Measurements from ENCODE around the gene FAM120B. TPM values are rescaled to one million over a fixed set of nuclear protein-coding genes. Genes with fewer than 3 reads are reported as not detected.

The FAM120B gene
- total RNA-seq, 1 donor from 2014 or later, result 18.4 TPM

DNA sequence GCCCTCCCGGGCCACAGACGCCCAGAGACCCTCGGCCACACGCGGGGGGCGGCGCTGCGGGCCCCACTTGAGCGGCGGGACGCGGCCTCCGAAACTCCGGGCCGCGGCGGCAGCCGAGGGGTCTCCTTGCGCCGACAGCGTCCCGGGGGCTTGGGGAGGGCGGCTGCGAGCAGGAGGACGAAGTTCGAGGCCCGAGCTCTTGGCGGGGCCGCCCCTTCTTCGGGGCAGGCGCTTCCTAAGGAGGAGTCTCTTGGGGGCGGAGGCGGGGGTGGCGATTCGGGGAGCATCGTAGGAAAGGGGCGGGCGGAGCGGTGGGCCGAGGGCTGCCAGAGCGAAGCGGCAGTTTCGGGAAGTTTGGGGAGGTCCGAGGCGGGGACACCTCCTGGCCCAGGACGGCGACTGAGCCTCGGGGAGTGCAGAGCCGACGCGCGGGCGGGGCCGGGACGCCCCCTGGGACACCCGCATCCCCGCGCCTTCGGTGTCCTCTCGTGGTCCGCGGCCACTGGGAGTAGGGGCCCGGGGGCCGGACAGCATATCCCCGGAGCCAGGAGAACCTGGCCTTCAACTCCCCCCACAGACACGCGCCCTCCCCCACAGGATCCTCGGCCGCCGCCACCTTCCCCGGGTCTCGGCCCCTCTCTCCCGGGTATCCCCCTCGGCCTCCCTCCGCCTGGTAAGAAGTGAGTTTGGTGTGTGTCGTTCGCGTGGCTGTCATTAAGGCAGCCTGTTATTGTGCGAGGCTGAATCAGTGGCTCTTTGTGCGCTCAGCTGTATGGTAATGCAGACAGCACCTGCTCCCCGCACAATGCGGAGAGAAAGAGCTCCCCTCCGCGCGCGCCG lies 15.1 kb upstream of the FAM120B start:
- Mint-ChIP-seq H3K9me3 (no peaks in the 10 kb centered on the region), H3K4me1 (ENCODE audit: low read depth) (peaks cover 50% of the 10 kb centered on the region), H3K27ac (peak overlapping the region; percentile 75), H3K27me3 (ENCODE audit: insufficient read depth) (peaks cover 72% of the 10 kb centered on the region), H3K4me3 (peak overlapping the region; percentile 85), H3K36me3 (ENCODE audit: low read depth) (peaks cover 5% of the 10 kb centered on the region)
- intact Hi-C loops (cut with micrococcal nuclease), result loop anchor here (5.0 kb wide), 2 partner anchors 226 to 499 kb away; no protein-coding TSS in a partner anchor
- no peak for DNase-seq (ENCODE audit: low spot score)

GRCh38 chr6:170292111-170292406 lies 14.5 kb upstream of the FAM120B start:
- no peak for DNase-seq (ENCODE audit: low spot score)
- Mint-ChIP-seq H3K9me3 (no peaks in the 10 kb centered on the region), H3K4me3 (peak overlapping the region; percentile 85), H3K4me1 (ENCODE audit: low read depth) (peaks cover 50% of the 10 kb centered on the region), H3K36me3 (ENCODE audit: low read depth) (peaks cover 5% of the 10 kb centered on the region), H3K27me3 (ENCODE audit: insufficient read depth) (peaks cover 66% of the 10 kb centered on the region), H3K27ac (peak overlapping the region; percentile 75)
- intact Hi-C loops (cut with micrococcal nuclease), result loop anchor here (5.0 kb wide), 2 partner anchors 225 to 500 kb away; no protein-coding TSS in a partner anchor

DNA sequence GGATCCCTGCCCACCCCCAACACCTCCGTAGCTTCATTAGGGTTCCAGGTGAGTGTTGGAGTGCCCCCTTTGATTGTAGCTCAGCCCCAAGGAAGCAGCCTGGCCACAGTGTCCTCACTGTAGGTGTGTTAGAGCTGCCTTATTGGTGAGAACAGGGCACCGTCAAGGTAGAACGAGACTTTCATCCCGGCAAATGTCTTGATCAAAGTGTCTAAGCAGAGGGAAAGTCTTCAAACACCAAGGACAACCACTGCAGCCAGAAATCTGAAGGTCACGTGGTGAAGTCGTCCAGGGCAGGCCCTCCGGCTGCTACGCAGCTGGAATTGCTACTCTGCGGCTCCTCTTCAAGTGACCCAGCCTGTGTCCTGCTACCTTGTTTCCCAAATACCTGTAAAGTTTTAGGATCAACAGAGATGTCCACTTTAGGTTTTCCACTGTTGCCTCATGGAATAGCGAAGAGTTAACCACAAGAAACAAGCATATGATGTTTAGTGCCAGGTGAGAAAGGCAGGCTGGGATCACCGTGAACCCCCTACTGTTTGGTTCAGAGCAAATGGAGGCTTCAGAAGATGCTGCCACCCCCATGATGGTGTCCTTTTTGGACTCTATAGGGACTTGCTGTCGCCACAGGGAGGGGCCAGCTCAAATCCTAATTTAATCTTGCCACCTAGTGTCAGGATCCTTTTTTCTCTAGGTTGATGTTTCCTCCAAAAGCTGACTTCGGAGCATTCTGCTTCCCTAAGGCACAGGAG lies 14.0 kb upstream of the FAM120B start:
- Mint-ChIP-seq H3K36me3 (ENCODE audit: low read depth) (peaks cover 5% of the 10 kb centered on the region), H3K4me3 (peak overlapping the region; percentile 27), H3K4me1 (ENCODE audit: low read depth) (peaks cover 50% of the 10 kb centered on the region), H3K9me3 (no peaks in the 10 kb centered on the region), H3K27ac (peak overlapping the region; percentile 75), H3K27me3 (ENCODE audit: insufficient read depth) (peaks cover 66% of the 10 kb centered on the region)
- no peak for DNase-seq (ENCODE audit: low spot score)
- intact Hi-C loops (cut with micrococcal nuclease), result loop anchor here (1.0 to 5.0 kb wide), 4 partner anchors 14 to 500 kb away; partner anchors contain the start of gene FAM120B

DNA sequence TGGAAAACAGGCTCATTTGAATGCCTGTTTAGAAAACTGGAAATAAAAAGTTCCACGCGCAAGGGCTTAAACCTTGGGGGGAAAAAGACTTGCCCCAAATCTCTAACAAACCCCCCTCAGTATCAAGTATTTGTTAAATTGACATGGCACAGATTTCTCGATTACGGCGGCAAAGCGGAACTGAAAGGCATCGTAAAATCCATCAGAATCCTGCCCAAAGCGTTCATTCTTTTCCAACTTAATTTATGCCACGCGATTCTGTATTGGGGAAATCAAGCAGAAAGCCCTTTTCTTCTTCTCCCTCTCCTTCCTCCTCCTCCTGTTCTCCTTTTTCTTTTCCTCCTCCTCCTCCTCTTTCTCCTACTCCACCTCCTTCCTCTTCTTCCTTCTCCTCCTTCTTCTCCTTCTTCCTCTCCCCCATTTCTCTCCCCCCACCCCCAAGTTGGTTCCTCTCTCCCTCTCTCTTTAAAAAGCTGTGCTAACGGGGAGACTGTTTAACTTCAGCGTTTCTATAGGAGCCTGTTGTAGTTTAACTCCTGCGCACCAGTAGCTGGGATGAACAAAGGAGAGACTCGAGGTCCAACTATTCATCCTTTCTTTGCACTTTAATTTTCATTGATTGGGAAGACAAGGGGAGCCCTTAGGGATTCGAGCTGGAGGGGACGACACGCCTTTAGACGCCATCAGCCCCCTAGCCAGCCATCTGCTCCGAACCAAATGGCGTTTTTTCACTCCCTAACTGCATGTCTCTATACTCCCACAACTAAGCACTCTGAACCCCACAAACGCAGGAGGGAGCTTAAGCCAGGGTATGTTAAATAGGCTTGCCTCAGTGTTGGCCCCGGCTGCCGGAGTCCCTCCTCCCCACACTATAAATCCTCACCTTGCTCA lies 13.0 kb upstream of the FAM120B start:
- no peak for DNase-seq (ENCODE audit: low spot score)
- Mint-ChIP-seq H3K27ac (no peak overlapping the region), H3K27me3 (ENCODE audit: insufficient read depth) (peaks cover 67% of the 10 kb centered on the region), H3K9me3 (no peaks in the 10 kb centered on the region), H3K36me3 (ENCODE audit: low read depth) (peaks cover 4% of the 10 kb centered on the region), H3K4me3 (no peak overlapping the region), H3K4me1 (ENCODE audit: low read depth) (peaks cover 47% of the 10 kb centered on the region)
- intact Hi-C loops (cut with micrococcal nuclease), result loop anchor here (1.0 to 5.0 kb wide), 4 partner anchors 13 to 501 kb away; partner anchors contain the start of gene FAM120B

- Mint-ChIP-seq H3K9me3 (no peaks in the 10 kb centered on the region), H3K27me3 (ENCODE audit: insufficient read depth) (peaks cover 70% of the 10 kb centered on the region), H3K27ac (no peak overlapping the region), H3K4me1 (ENCODE audit: low read depth) (peaks cover 42% of the 10 kb centered on the region), H3K36me3 (ENCODE audit: low read depth) (peaks cover 1% of the 10 kb centered on the region), H3K4me3 (peak overlapping the region; percentile 11)
- intact Hi-C loops (cut with micrococcal nuclease), result loop anchor here (5.0 kb wide), 2 partner anchors 223 to 502 kb away; no protein-coding TSS in a partner anchor
- no peak for DNase-seq (ENCODE audit: low spot score)
These were observed 12.2 kb upstream of the FAM120B start for GRCh38 chr6:170294298-170294730.

GRCh38 chr6:170294813-170295509 lies 11.6 kb upstream of the FAM120B start:
- intact Hi-C loops (cut with micrococcal nuclease), result loop anchor here (5.0 kb wide), 2 partner anchors 222 to 503 kb away; no protein-coding TSS in a partner anchor
- peak overlapping the region; percentile 11 for H3K4me3 Mint-ChIP-seq
- DNase-seq (ENCODE audit: low spot score), result no peak
- peaks cover 76% of the 10 kb centered on the region for H3K27me3 Mint-ChIP-seq (ENCODE audit: insufficient read depth)
- peaks cover 1% of the 10 kb centered on the region for H3K36me3 Mint-ChIP-seq (ENCODE audit: low read depth)
- no peaks in the 10 kb centered on the region for H3K9me3 Mint-ChIP-seq
- H3K27ac Mint-ChIP-seq, result no peak overlapping the region
- H3K4me1 Mint-ChIP-seq (ENCODE audit: low read depth), result peaks cover 42% of the 10 kb centered on the region

- peaks cover 36% of the 10 kb centered on the region for H3K4me1 Mint-ChIP-seq (ENCODE audit: low read depth)
- H3K9me3 Mint-ChIP-seq, result no peaks in the 10 kb centered on the region
- peak overlapping the region; percentile 54 for H3K4me3 Mint-ChIP-seq
- DNase-seq (ENCODE audit: low spot score), result no peak
- intact Hi-C loops (cut with micrococcal nuclease), result no loop called here
- peaks cover 77% of the 10 kb centered on the region for H3K27me3 Mint-ChIP-seq (ENCODE audit: insufficient read depth)
- H3K27ac Mint-ChIP-seq, result no peak overlapping the region
- H3K36me3 Mint-ChIP-seq (ENCODE audit: low read depth), result peaks cover 1% of the 10 kb centered on the region
These were observed 10.8 kb upstream of the FAM120B start for GRCh38 chr6:170295510-170296422.

- Mint-ChIP-seq H3K36me3 (ENCODE audit: low read depth) (peaks cover 1% of the 10 kb centered on the region), H3K27me3 (ENCODE audit: insufficient read depth) (peaks cover 79% of the 10 kb centered on the region), H3K4me3 (no peak overlapping the region), H3K27ac (no peak overlapping the region), H3K9me3 (peaks cover under 1% of the 10 kb centered on the region), H3K4me1 (ENCODE audit: low read depth) (peaks cover 36% of the 10 kb centered on the region)
- no peak for DNase-seq (ENCODE audit: low spot score)
- intact Hi-C loops (cut with micrococcal nuclease), result no loop called here
These were observed 10.2 kb upstream of the FAM120B start for GRCh38 chr6:170296423-170296745.

DNA sequence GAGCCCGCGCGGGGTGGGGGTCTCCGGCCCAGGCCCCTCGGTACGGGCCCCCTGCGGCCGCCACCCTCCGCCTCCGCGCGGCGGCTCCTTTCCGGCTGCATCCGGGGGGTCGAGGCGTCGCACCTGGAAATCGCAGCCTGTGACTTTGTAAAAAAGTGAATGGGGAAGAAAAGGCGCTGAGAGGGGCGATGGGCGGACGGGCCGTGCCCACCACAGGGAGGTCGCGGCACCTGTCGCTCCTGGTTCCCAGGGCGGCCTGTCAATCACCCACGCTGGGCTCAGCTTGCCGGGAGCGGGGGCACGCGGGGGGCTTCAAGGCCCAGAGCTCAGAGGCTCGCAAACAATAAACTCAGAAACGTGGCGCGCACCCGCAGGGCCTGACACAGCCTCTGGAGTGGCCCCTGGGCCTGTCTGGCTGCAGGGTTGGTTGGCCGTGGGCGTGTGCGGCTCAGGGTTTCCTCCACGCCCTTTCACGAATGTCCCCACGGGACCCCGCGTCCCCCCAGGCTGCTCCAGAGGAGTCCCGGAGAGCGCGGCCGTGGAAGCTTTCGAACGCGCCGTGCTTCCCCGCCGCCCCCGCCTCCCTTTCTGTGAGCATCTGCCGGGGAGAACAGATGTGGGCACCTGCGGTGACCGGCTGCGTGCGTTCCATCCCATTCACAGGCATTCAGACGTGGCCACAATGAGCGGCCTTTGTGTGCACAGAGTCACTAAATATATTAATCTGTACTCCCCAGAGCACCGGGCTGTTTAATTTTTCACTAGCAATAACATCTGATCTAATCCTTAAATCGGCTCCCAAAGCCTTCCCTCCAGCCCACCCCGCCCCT lies 9.6 kb upstream of the FAM120B start:
- intact Hi-C loops (cut with micrococcal nuclease), result no loop called here
- no peak for DNase-seq (ENCODE audit: low spot score)
- Mint-ChIP-seq H3K27ac (no peak overlapping the region), H3K9me3 (peaks cover 6% of the 10 kb centered on the region), H3K4me1 (ENCODE audit: low read depth) (peaks cover 31% of the 10 kb centered on the region), H3K36me3 (ENCODE audit: low read depth) (no peaks in the 10 kb centered on the region), H3K27me3 (ENCODE audit: insufficient read depth) (peaks cover 81% of the 10 kb centered on the region), H3K4me3 (no peak overlapping the region)

- no peak overlapping the region for H3K4me3 Mint-ChIP-seq
- no peaks in the 10 kb centered on the region for H3K36me3 Mint-ChIP-seq (ENCODE audit: low read depth)
- H3K27ac Mint-ChIP-seq, result no peak overlapping the region
- peaks cover 6% of the 10 kb centered on the region for H3K9me3 Mint-ChIP-seq
- DNase-seq (ENCODE audit: low spot score), result no peak
- intact Hi-C loops (cut with micrococcal nuclease), result no loop called here
- H3K27me3 Mint-ChIP-seq (ENCODE audit: insufficient read depth), result peaks cover 78% of the 10 kb centered on the region
- peaks cover 23% of the 10 kb centered on the region for H3K4me1 Mint-ChIP-seq (ENCODE audit: low read depth)
These were observed 8.8 kb upstream of the FAM120B start for GRCh38 chr6:170297576-170298330.

Measured in activated T-helper 1 cell treated with anti-CD3 and anti-CD28 coated beads, Interleukin-12 subunit alpha, Interleukin-12 subunit beta, Interleukin-2, Interleukin-4 antibody, amounts not matched to agents 30 ng/mL and 10 ng/mL and 1 ng/mL, durations not matched to agents 14 hours and 24 hours and 36 hours (primary cell).